ENCODE data around the gene MPHOSPH9. TPM values are rescaled to one million over a fixed set of nuclear protein-coding genes. Genes with fewer than 3 reads are reported as not detected.

MPHOSPH9 gene
- total RNA-seq, 1 experiment from 2014 or later, result 54.5 TPM

GRCh38 chr12:123122626-123123025, 110.3 kb downstream of the MPHOSPH9 start:
- no peak for DNase-seq
- Histone ChIP-seq H3K27me3 (ENCODE audit: control insufficient read depth, insufficient read depth, low read length) (no peaks in the 10 kb centered on the region), H3K4me3 (ENCODE audit: insufficient read depth, low read depth, low read length) (no peak overlapping the region), H3K36me3 (replicated peaks; ENCODE audit: control insufficient read depth, insufficient read depth, low read length) (no peaks in the 10 kb centered on the region)

GRCh38 chr12:123121670-123122069, 111.3 kb downstream of the MPHOSPH9 start:
- H3K36me3 ChIP-seq (replicated peaks; ENCODE audit: control insufficient read depth, insufficient read depth, low read length), result no peaks in the 10 kb centered on the region

GRCh38 chr12:123120452-123121166, 112.3 kb downstream of the MPHOSPH9 start:
- Histone ChIP-seq H3K36me3 (replicated peaks; ENCODE audit: control insufficient read depth, insufficient read depth, low read length) (no peaks in the 10 kb centered on the region), H3K4me3 (ENCODE audit: insufficient read depth, low read depth, low read length) (no peak overlapping the region), H3K27me3 (ENCODE audit: control insufficient read depth, insufficient read depth, low read length) (no peaks in the 10 kb centered on the region)
- no peak for DNase-seq

More at GRCh38 chr12:123121670-123122069, 111.3 kb downstream of the MPHOSPH9 start:
- no peaks in the 10 kb centered on the region for H3K27me3 ChIP-seq (ENCODE audit: control insufficient read depth, insufficient read depth, low read length)
- no peak overlapping the region for H3K4me3 ChIP-seq (ENCODE audit: insufficient read depth, low read depth, low read length)
- no peak for DNase-seq

GRCh38 chr12:123119808-123120207, 113.1 kb downstream of the MPHOSPH9 start:
- H3K4me3 ChIP-seq (ENCODE audit: insufficient read depth, low read depth, low read length), result no peak overlapping the region
- no peaks in the 10 kb centered on the region for H3K36me3 ChIP-seq (replicated peaks; ENCODE audit: control insufficient read depth, insufficient read depth, low read length)
- DNase-seq, result no peak
- no peaks in the 10 kb centered on the region for H3K27me3 ChIP-seq (ENCODE audit: control insufficient read depth, insufficient read depth, low read length)

GRCh38 chr12:123118497-123118896, 114.4 kb downstream of the MPHOSPH9 start:
- Histone ChIP-seq H3K27me3 (ENCODE audit: control insufficient read depth, insufficient read depth, low read length) (no peaks in the 10 kb centered on the region), H3K4me3 (ENCODE audit: insufficient read depth, low read depth, low read length) (no peak overlapping the region), H3K36me3 (replicated peaks; ENCODE audit: control insufficient read depth, insufficient read depth, low read length) (no peaks in the 10 kb centered on the region)
- DNase-seq, result no peak

GRCh38 chr12:123115409-123116121, 117.4 kb downstream of the MPHOSPH9 start:
- Histone ChIP-seq H3K27me3 (ENCODE audit: control insufficient read depth, insufficient read depth, low read length) (no peaks in the 10 kb centered on the region), H3K36me3 (replicated peaks; ENCODE audit: control insufficient read depth, insufficient read depth, low read length) (no peaks in the 10 kb centered on the region), H3K4me3 (ENCODE audit: insufficient read depth, low read depth, low read length) (no peak overlapping the region)
- DNase-seq, result no peak

GRCh38 chr12:123114304-123115083, 118.4 kb downstream of the MPHOSPH9 start:
- H3K36me3 ChIP-seq (replicated peaks; ENCODE audit: control insufficient read depth, insufficient read depth, low read length), result no peaks in the 10 kb centered on the region
- H3K27me3 ChIP-seq (ENCODE audit: control insufficient read depth, insufficient read depth, low read length), result no peaks in the 10 kb centered on the region
- H3K4me3 ChIP-seq (ENCODE audit: insufficient read depth, low read depth, low read length), result no peak overlapping the region
- DNase-seq, result no peak

- H3K36me3 ChIP-seq (replicated peaks; ENCODE audit: control insufficient read depth, insufficient read depth, low read length), result no peaks in the 10 kb centered on the region
- DNase-seq, result no peak
- no peaks in the 10 kb centered on the region for H3K27me3 ChIP-seq (ENCODE audit: control insufficient read depth, insufficient read depth, low read length)
- no peak overlapping the region for H3K4me3 ChIP-seq (ENCODE audit: insufficient read depth, low read depth, low read length)
Observed at GRCh38 chr12:123113026-123113425, 119.9 kb downstream of the MPHOSPH9 start.

GRCh38 chr12:123111498-123112165, 121.3 kb downstream of the MPHOSPH9 start:
- Histone ChIP-seq H3K4me3 (ENCODE audit: insufficient read depth, low read depth, low read length) (no peak overlapping the region), H3K27me3 (ENCODE audit: control insufficient read depth, insufficient read depth, low read length) (no peaks in the 10 kb centered on the region), H3K36me3 (replicated peaks; ENCODE audit: control insufficient read depth, insufficient read depth, low read length) (no peaks in the 10 kb centered on the region)
- DNase-seq, result no peak

GRCh38 chr12:123109319-123109772, 123.6 kb downstream of the MPHOSPH9 start:
- no peaks in the 10 kb centered on the region for H3K27me3 ChIP-seq (ENCODE audit: control insufficient read depth, insufficient read depth, low read length)
- no peak overlapping the region for H3K4me3 ChIP-seq (ENCODE audit: insufficient read depth, low read depth, low read length)
- DNase-seq, result no peak
- no peaks in the 10 kb centered on the region for H3K36me3 ChIP-seq (replicated peaks; ENCODE audit: control insufficient read depth, insufficient read depth, low read length)

GRCh38 chr12:123108682-123109066, 124.3 kb downstream of the MPHOSPH9 start:
- Histone ChIP-seq H3K4me3 (ENCODE audit: insufficient read depth, low read depth, low read length) (no peak overlapping the region), H3K27me3 (ENCODE audit: control insufficient read depth, insufficient read depth, low read length) (no peaks in the 10 kb centered on the region), H3K36me3 (replicated peaks; ENCODE audit: control insufficient read depth, insufficient read depth, low read length) (no peaks in the 10 kb centered on the region)
- DNase-seq, result no peak

GRCh38 chr12:123107926-123108681, 124.8 kb downstream of the MPHOSPH9 start:
- no peak overlapping the region for H3K4me3 ChIP-seq (ENCODE audit: insufficient read depth, low read depth, low read length)
- H3K36me3 ChIP-seq (replicated peaks; ENCODE audit: control insufficient read depth, insufficient read depth, low read length), result no peaks in the 10 kb centered on the region
- no peak for DNase-seq
- no peaks in the 10 kb centered on the region for H3K27me3 ChIP-seq (ENCODE audit: control insufficient read depth, insufficient read depth, low read length)

GRCh38 chr12:123106640-123107359, 126.1 kb downstream of the MPHOSPH9 start:
- no peaks in the 10 kb centered on the region for H3K27me3 ChIP-seq (ENCODE audit: control insufficient read depth, insufficient read depth, low read length)
- no peak for DNase-seq
- H3K4me3 ChIP-seq (ENCODE audit: insufficient read depth, low read depth, low read length), result no peak overlapping the region
- no peaks in the 10 kb centered on the region for H3K36me3 ChIP-seq (replicated peaks; ENCODE audit: control insufficient read depth, insufficient read depth, low read length)

Measured in H7 (cell line).